ENCODE results near the gene CLMP. TPM values are rescaled to one million over a fixed set of nuclear protein-coding genes. Genes with fewer than 3 reads are reported as not detected.
"Not testable (repeated sequence)": the region's sequence is repeated elsewhere in the genome, so short reads cannot be mapped to it uniquely, and the experiment has no call there.

Gene CLMP
- total RNA-seq, 2 donors from 2014 or later, result 48.3 to 126 TPM

GRCh38 chr11:123060277-123061000 is 134.6 kb downstream of the CLMP start:
- ATAC-seq (ENCODE audit: insufficient number of reproducible peaks, low FRiP score, low read depth) (no peak), DNase-seq (ENCODE audit: low spot score) (no peak)
- Histone ChIP-seq H3K4me1 (ENCODE audit: control insufficient read depth in 1 of 2, low read depth in 2 of 2) (peaks cover 36 to 66% of the 10 kb centered on the region in 2 donors), H3K27ac (peak overlapping the region; percentile 4 to 99), H3K4me3 (peak overlapping the region; percentile 76), H3K27me3 (replicated peaks; ENCODE audit: insufficient read depth) (no peaks in the 10 kb centered on the region), H3K36me3 (peaks cover 50% of the 10 kb centered on the region), H3K9me3 (no peaks in the 10 kb centered on the region)
- TF ChIP-seq CTCF (IDR thresholded peaks at IDR 0.05), result no peak

GRCh38 chr11:123059041-123059920 is 135.8 kb downstream of the CLMP start:
- DNase-seq (ENCODE audit: low spot score); H3K9me3 ChIP-seq; ATAC-seq (ENCODE audit: insufficient number of reproducible peaks, low FRiP score, low read depth); H3K27me3 ChIP-seq (replicated peaks; ENCODE audit: insufficient read depth): not testable (repeated sequence)
- H3K4me3 ChIP-seq, result peak overlapping the region; percentile 76
- peaks cover 36 to 55% of the 10 kb centered on the region in 2 donors for H3K4me1 ChIP-seq (ENCODE audit: control insufficient read depth in 1 of 2, low read depth in 2 of 2)
- H3K27ac ChIP-seq, result peak overlapping the region in 1 of 2 donors; percentile 21
- peaks cover 52% of the 10 kb centered on the region for H3K36me3 ChIP-seq

DNA sequence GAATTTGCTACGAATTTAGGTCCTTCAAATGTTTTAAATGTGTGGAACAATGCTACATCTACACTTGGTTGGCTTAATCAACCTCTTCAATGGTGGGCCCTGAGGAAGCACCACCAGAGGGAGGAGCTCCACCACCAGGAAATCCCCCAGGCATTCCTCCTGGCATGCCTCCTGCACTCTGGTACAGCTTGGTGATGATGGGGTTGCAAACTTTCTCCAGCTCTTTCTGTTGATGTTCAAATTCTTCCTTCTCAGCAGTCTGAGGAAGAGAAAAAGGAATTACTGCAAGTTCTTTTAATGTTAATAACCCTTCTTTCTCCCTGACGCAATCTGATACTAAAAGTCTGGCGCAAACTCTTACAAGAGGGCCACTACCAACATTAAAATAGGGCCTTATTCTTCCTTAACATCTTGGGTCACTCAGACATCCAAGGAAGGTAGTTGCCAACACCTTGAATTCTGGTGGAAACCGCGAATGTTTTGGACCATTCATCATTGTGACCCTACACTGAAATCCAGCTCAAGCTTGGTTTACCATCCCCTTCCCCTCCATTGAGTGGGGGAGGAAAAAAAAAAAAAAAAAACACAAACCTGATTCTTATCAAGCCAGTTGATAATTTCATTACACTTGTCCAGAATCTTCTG is 137.3 kb downstream of the CLMP start:
- Histone ChIP-seq H3K36me3 (peaks cover 62% of the 10 kb centered on the region), H3K4me3 (no peak overlapping the region), H3K27ac (no peak overlapping the region), H3K4me1 (ENCODE audit: control insufficient read depth in 1 of 2, low read depth in 2 of 2) (peaks cover 29 to 47% of the 10 kb centered on the region in 2 donors), H3K27me3 (replicated peaks; ENCODE audit: insufficient read depth) (no peaks in the 10 kb centered on the region), H3K9me3 (no peaks in the 10 kb centered on the region)
- TF ChIP-seq CTCF (IDR thresholded peaks at IDR 0.05), result no peak
- DNase-seq (ENCODE audit: low spot score) (no peak), ATAC-seq (ENCODE audit: insufficient number of reproducible peaks, low FRiP score, low read depth) (no peak)

- Histone ChIP-seq H3K4me1 (ENCODE audit: control insufficient read depth in 1 of 2, low read depth in 2 of 2) (peaks cover 29 to 47% of the 10 kb centered on the region in 2 donors), H3K36me3 (peaks cover 62% of the 10 kb centered on the region)
- ATAC-seq (ENCODE audit: insufficient number of reproducible peaks, low FRiP score, low read depth), result no peak
Measured at GRCh38 chr11:123056835-123057491, 138.1 kb downstream of the CLMP start.

More at GRCh38 chr11:123056835-123057491, 138.1 kb downstream of the CLMP start:
- H3K27ac ChIP-seq, result no peak overlapping the region
- H3K9me3 ChIP-seq, result no peaks in the 10 kb centered on the region
- no peak for TF ChIP-seq CTCF (IDR thresholded peaks at IDR 0.05)
- H3K27me3 ChIP-seq (replicated peaks; ENCODE audit: insufficient read depth), result no peaks in the 10 kb centered on the region
- H3K4me3 ChIP-seq, result no peak overlapping the region
- DNase-seq (ENCODE audit: low spot score), result no peak

Data from thoracic aorta (tissue), 2 donors.